Astrocyte (in vitro differentiated cells and primary cell): ENCODE results near the gene TRPM3. TPM values are rescaled to one million over a fixed set of nuclear protein-coding genes. Genes with fewer than 3 reads are reported as not detected.

Experiments
- DNase-seq: peaks from one replicate; pipeline ENCODE4 v3.0.0-alpha.2; 2010; ENCODE audit warnings: low read depth
- FAIRE-seq: peaks from 2 replicates; lab custom pipeline; 2011; peaks lifted over from hg19 to GRCh38; lab: Jason Lieb, UNC
- H2AFZ ChIP-seq: 2 replicates; pipeline ENCODE4 v1.6.0; 2012; ENCODE audit warnings: low read depth, low read length, inconsistent platforms
- H3K27ac ChIP-seq: 2 replicates; pipeline ENCODE4 v1.5.1; 2011; ENCODE audit warnings: low read depth, low read length, inconsistent platforms
- H3K27me3 ChIP-seq: 2 replicates; pipeline ENCODE4 v1.6.0; 2011; ENCODE audit warnings: low read length, inconsistent platforms; ENCODE audit not compliant: insufficient read depth
- H3K36me3 ChIP-seq: 2 replicates; pipeline ENCODE4 v1.5.1; 2011; ENCODE audit warnings: low read length, inconsistent platforms; ENCODE audit not compliant: insufficient read depth
- H3K4me1 ChIP-seq: 2 replicates; pipeline ENCODE4 v1.5.1; 2011; ENCODE audit warnings: low read length, inconsistent platforms; ENCODE audit not compliant: insufficient read depth
- H3K4me2 ChIP-seq: 2 replicates; pipeline ENCODE4 v1.6.0; 2012; ENCODE audit warnings: low read length, inconsistent platforms
- H3K4me3 ChIP-seq: 2 replicates; pipeline ENCODE4 v1.5.1; 2011; ENCODE audit warnings: low read depth, mild to moderate bottlenecking, low read length, inconsistent platforms; ENCODE audit not compliant: insufficient read depth
- H3K79me2 ChIP-seq: 2 replicates; pipeline ENCODE4 v1.6.0; 2012; ENCODE audit warnings: mild to moderate bottlenecking, low read length, inconsistent platforms; ENCODE audit not compliant: insufficient read depth
- H3K9ac ChIP-seq: 2 replicates; pipeline ENCODE4 v1.6.0; 2012; ENCODE audit warnings: mild to moderate bottlenecking, low read length, inconsistent platforms
- H3K9me3 ChIP-seq: 2 replicates; pipeline ENCODE4 v1.5.1; 2012; ENCODE audit warnings: low read depth, mild to moderate bottlenecking, low read length, inconsistent platforms; ENCODE audit not compliant: insufficient read depth
- H4K20me1 ChIP-seq: 2 replicates; pipeline ENCODE4 v1.6.0; 2012; ENCODE audit warnings: low read length, inconsistent platforms; ENCODE audit not compliant: insufficient read depth
- H3K27ac Mint-ChIP-seq: one replicate; pipeline ENCODE4 v1.8.0; 2021; ENCODE audit warnings: mild to moderate bottlenecking, mixed read lengths; ENCODE audit not compliant: unreplicated experiment
- H3K27me3 Mint-ChIP-seq: one replicate; pipeline ENCODE4 v1.8.0; 2021; ENCODE audit warnings: low read depth, mixed read lengths; ENCODE audit not compliant: unreplicated experiment
- H3K36me3 Mint-ChIP-seq: one replicate; pipeline ENCODE4 v1.8.0; 2021; ENCODE audit warnings: low read depth, mixed read lengths; ENCODE audit not compliant: unreplicated experiment
- H3K4me1 Mint-ChIP-seq: one replicate; pipeline ENCODE4 v1.8.0; 2021; ENCODE audit warnings: low read depth, mixed read lengths; ENCODE audit not compliant: unreplicated experiment
- H3K4me3 Mint-ChIP-seq: one replicate; pipeline ENCODE4 v1.8.0; 2021; ENCODE audit warnings: mild to moderate bottlenecking, moderate library complexity, mixed read lengths; ENCODE audit not compliant: unreplicated experiment
- H3K9me3 Mint-ChIP-seq: one replicate; pipeline ENCODE4 v1.8.0; 2021; ENCODE audit warnings: mild to moderate bottlenecking, mixed read lengths; ENCODE audit not compliant: unreplicated experiment
- EZH2 ChIP-seq: IDR thresholded peaks from 2 replicates; pipeline ENCODE4 v1.6.1; 2012; ENCODE audit warnings: mild to moderate bottlenecking, low read length, inconsistent platforms; ENCODE audit not compliant: insufficient read depth
- total RNA-seq: library from RNA; stranded (reverse); gene quantifications from 2 replicates; pipeline ENCODE4 v1.2.1, GENCODE V29; 2021
- TF ChIP-seq, protein P1 (sequence below): IDR thresholded peaks from 2 replicates; pipeline ENCODE4 v1.5.1; 2011; ENCODE audit warnings: low read depth, mild to moderate bottlenecking, inconsistent platforms, low read length, moderate library complexity; ENCODE audit not compliant: insufficient read depth

The TRPM3 gene
- total RNA-seq, 1 donor from 2014 or later: 0.14 TPM

DNA sequence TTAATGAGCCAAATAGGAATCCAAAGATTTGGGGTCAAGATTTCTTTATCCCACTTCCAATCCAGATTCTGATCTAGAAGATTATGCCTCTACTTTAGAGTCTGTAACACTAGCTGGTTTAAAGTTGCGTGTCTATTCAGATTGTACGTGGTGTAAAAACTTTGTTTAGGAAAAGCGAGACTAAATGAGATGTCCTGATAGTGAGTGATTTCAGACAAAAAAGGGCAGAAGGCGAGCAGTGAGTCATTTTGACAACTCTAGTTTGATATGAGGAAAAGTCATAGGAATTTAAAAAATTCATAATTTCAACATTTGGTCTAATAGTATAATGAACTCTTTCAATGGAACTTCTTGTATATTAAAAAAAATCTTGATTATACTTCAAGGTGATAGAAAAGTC lies 587.4 kb downstream of the TRPM3 start:
- peak; percentile 17 for FAIRE-seq
- no peaks in the 10 kb centered on the region for H3K4me1 ChIP-seq
- Mint-ChIP-seq H3K4me3 (no peak overlapping the region), H3K9me3 (no peaks in the 10 kb centered on the region), H3K27me3 (peaks cover 9% of the 10 kb centered on the region), H3K27ac (no peak overlapping the region), H3K36me3 (no peaks in the 10 kb centered on the region), H3K4me1 (peaks cover 5% of the 10 kb centered on the region)
- H3K9ac ChIP-seq: no peak overlapping the region
- no peaks in the 10 kb centered on the region for H4K20me1 ChIP-seq
- TF ChIP-seq, protein P1, sequence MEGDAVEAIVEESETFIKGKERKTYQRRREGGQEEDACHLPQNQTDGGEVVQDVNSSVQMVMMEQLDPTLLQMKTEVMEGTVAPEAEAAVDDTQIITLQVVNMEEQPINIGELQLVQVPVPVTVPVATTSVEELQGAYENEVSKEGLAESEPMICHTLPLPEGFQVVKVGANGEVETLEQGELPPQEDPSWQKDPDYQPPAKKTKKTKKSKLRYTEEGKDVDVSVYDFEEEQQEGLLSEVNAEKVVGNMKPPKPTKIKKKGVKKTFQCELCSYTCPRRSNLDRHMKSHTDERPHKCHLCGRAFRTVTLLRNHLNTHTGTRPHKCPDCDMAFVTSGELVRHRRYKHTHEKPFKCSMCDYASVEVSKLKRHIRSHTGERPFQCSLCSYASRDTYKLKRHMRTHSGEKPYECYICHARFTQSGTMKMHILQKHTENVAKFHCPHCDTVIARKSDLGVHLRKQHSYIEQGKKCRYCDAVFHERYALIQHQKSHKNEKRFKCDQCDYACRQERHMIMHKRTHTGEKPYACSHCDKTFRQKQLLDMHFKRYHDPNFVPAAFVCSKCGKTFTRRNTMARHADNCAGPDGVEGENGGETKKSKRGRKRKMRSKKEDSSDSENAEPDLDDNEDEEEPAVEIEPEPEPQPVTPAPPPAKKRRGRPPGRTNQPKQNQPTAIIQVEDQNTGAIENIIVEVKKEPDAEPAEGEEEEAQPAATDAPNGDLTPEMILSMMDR: no peak
- no peak for TF ChIP-seq EZH2
- no peak for DNase-seq
- H3K79me2 ChIP-seq: no peaks in the 10 kb centered on the region
- no peaks in the 10 kb centered on the region for H3K27me3 ChIP-seq
- H3K27ac ChIP-seq: no peak overlapping the region
- peak overlapping the region; percentile 36 for H3K4me2 ChIP-seq
- no peak overlapping the region for H3K4me3 ChIP-seq
- H3K9me3 ChIP-seq: no peaks in the 10 kb centered on the region
- H2AFZ ChIP-seq: peak overlapping the region; percentile 23
- no peaks in the 10 kb centered on the region for H3K36me3 ChIP-seq

DNA sequence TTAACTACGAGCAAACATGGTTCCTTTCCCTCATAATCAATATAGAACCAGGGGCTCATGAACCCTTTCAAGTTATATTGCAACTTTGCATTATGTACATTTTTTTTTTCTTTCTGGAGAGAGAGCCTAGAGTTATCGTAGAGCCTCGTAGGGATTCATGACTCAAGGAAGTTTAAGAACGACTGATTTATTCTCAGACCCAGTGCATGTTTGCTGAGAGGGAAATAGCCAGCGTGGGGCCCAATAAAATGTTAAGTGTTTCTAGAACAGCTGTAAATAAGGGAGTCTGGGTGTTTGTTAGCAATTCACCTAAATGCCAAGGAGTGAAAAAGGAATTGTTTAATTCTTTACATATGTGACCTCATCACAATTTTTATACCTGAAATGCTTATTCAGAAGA lies 587.9 kb downstream of the TRPM3 start:
- no peak overlapping the region for H3K4me3 ChIP-seq
- no peak for TF ChIP-seq EZH2
- TF ChIP-seq, protein P1: no peak
- H3K27ac Mint-ChIP-seq: no peak overlapping the region

DNA sequence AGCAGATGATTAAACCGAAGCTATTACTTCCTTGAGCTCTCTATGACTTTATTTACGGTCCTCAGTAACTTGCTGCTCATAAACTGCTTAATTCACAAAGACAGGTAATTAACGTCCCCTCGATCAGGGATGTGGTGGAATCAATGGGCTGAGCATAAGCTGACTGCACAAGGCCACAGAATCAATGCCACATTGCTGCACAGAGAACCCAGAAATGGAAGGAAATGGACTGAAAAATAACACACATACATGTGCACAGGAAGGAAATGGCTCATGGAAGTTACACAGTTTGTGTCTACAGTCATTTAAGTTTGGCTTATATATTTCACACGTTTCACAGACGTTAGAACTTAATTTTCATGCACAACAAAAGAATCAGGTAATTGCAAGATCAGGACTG lies 588.7 kb downstream of the TRPM3 start:
- Mint-ChIP-seq H3K9me3 (no peaks in the 10 kb centered on the region), H3K27me3 (peaks cover 9% of the 10 kb centered on the region), H3K4me1 (peaks cover 3% of the 10 kb centered on the region), H3K36me3 (no peaks in the 10 kb centered on the region), H3K27ac (no peak overlapping the region), H3K4me3 (no peak overlapping the region)
- no peak for TF ChIP-seq EZH2
- TF ChIP-seq, protein P1: no peak
- Histone ChIP-seq H3K4me1 (no peaks in the 10 kb centered on the region), H3K4me3 (no peak overlapping the region), H2AFZ (no peak overlapping the region), H3K27ac (no peak overlapping the region), H3K79me2 (no peaks in the 10 kb centered on the region), H3K27me3 (no peaks in the 10 kb centered on the region), H4K20me1 (no peaks in the 10 kb centered on the region), H3K9ac (no peak overlapping the region), H3K36me3 (no peaks in the 10 kb centered on the region), H3K4me2 (no peak overlapping the region), H3K9me3 (no peaks in the 10 kb centered on the region)
- DNase-seq (no peak), FAIRE-seq (no peak)

More for the DNA sequence above, 587.9 kb downstream of the TRPM3 start:
- Mint-ChIP-seq H3K4me3 (no peak overlapping the region), H3K27me3 (peaks cover 9% of the 10 kb centered on the region), H3K9me3 (no peaks in the 10 kb centered on the region), H3K4me1 (peaks cover 3% of the 10 kb centered on the region), H3K36me3 (no peaks in the 10 kb centered on the region)
- H2AFZ ChIP-seq: no peak overlapping the region
- no peaks in the 10 kb centered on the region for H4K20me1 ChIP-seq
- no peak overlapping the region for H3K4me2 ChIP-seq
- no peak overlapping the region for H3K9ac ChIP-seq
- no peak overlapping the region for H3K27ac ChIP-seq
- H3K9me3 ChIP-seq: no peaks in the 10 kb centered on the region
- no peaks in the 10 kb centered on the region for H3K27me3 ChIP-seq
- H3K4me1 ChIP-seq: no peaks in the 10 kb centered on the region
- no peaks in the 10 kb centered on the region for H3K79me2 ChIP-seq
- DNase-seq (no peak), FAIRE-seq (no peak)
- H3K36me3 ChIP-seq: no peaks in the 10 kb centered on the region
